HG02885 (cell line): ENCODE measurements around the gene DNAH1.

Experiments
- ATAC-seq: cut with Tn5 transposase; IDR thresholded peaks from one replicate; pipeline ENCODE4 v1.9.1; 2021; ENCODE audit warnings: mild to moderate bottlenecking; ENCODE audit not compliant: unreplicated experiment, poor library complexity

The DNAH1 gene

GRCh38 chr3:52383446-52383845 lies 67.3 kb downstream of the DNAH1 start:
- ATAC-seq = no peak

- ATAC-seq = no peak
These were observed 68.1 kb downstream of the DNAH1 start for GRCh38 chr3:52384019-52384761.

- ATAC-seq = no peak
These were observed 69.0 kb downstream of the DNAH1 start for GRCh38 chr3:52385157-52385556.

DNA sequence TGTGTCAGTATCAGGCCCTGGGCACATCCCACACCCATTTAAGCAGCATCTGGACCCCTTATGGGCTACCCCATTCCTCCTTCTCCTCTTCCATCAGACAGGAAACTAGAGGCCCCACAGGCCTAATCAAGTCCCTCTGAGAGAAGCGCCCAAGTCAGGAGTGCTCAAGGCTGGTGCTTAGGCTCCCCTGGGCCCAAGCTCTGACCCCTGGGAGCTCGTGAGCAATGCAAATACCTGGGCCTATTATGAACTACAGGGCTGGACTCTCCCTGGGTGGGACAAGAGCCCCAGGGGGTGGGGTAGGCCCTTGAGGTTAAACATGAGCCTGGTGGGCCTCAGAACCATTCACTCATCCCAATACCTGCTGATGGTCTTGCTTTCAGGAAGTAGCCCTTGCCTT lies 71.4 kb downstream of the DNAH1 start:
- no peak for ATAC-seq

DNA sequence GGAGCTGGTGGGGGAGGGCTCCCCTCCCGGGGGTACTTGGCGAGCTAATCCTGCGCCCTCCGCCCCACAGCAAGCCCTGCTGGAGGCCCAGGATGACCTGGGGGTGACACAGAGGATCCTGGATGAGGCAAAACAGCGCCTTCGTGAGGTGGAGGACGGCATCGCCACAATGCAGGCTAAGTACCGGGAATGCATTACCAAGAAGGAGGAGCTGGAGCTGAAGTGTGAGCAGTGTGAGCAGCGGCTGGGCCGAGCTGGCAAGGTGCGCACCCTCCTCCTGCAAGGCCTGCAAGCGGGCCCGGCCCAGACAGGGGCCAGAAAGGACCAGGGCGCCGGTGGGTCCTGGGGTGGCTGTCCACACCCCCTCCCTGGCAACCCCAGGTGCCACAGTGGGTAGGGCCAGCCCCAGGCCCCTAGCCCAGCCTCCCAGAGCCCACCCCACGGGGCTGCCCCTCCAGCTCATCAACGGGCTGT lies 72.3 kb downstream of the DNAH1 start:
- ATAC-seq = no peak

DNA sequence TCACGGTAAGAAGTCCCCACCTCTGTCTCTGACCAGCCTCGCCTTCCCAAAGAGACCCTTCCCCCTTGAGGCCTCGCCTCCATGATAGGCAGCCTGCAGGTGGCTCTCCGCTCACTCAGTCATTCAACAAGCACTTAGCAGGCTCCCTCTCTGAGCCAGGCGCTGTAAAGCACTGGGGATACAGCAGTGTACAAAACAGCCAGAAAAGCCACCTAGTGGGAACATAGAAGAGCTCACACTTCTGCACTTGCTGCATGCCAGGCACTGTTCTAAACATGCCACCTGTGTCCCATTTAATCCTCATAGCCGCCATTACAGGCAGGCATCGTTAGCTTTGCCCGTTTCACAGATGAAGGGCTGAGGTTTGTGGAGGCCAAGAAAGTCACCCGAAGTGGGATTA lies 72.8 kb downstream of the DNAH1 start:
- no peak for ATAC-seq

GRCh38 chr3:52391096-52391495 lies 75.0 kb downstream of the DNAH1 start:
- ATAC-seq = no peak

- no peak for ATAC-seq
These were observed 76.3 kb downstream of the DNAH1 start for GRCh38 chr3:52392216-52392930.

DNA sequence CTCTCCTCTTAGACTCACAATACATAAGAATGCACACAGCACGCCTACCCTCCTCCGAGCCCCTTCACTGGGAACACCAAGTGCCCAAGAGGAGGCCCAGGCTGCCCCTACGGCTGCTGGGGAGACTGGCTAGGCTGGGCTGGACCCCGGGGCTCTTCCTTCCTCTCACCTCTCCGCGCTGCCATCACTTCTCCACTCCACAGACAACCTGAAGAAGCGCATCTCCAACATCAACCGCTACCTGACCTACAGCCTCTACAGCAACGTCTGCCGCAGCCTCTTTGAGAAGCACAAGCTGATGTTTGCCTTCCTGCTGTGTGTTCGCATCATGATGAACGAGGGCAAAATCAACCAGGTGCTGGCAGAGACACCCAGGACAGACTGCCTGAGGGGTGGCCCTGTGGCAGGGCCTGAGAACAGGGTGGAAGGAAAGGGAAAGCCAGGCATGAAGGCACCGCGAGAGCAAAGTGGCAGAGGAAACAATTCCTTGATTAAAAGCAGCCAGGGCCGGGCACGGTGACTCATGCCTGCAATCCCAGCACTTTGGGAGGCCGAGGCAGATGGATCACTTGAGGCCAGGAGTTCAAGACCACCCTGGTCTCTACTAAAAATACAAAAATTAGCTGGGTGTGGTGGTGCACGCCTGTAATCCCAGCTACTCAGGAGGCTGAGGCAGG lies 77.2 kb downstream of the DNAH1 start:
- no peak for ATAC-seq

GRCh38 chr3:52393959-52394670 lies 78.0 kb downstream of the DNAH1 start:
- no peak for ATAC-seq

DNA sequence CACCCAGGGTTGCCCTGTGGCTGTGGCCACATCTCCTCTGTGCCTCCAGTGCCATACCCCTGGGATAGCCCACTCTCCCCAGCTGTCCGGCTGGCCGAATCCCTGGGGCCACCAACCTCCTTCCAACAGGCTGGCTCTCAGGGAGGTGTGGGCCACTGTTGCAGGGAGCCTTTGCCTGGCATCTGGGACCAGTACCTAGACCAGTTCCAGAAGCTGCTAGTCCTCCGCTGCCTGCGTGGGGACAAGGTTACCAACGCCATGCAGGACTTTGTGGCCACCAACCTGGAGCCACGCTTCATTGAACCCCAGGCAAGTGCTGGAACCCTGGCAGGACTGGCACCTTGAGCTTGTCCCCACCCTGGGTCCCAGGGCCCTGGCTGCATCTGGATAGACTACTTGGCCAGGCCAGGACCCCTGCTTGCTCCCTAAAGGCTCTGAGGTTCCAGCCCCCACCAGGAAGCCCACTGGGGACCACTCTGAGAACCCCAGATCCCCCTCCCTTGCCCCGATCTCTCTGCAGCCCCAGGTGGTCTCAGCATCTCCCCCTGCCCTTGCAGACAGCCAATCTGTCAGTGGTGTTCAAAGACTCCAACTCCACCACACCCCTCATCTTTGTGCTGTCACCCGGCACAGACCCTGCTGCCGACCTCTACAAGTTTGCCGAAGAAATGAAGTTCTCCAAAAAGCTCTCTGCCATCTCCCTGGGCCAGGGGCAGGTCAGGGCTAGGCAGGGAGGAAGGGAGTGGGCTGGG lies 78.8 kb downstream of the DNAH1 start:
- ATAC-seq = no peak

GRCh38 chr3:52395503-52395865 lies 79.4 kb downstream of the DNAH1 start:
- ATAC-seq = no peak

DNA sequence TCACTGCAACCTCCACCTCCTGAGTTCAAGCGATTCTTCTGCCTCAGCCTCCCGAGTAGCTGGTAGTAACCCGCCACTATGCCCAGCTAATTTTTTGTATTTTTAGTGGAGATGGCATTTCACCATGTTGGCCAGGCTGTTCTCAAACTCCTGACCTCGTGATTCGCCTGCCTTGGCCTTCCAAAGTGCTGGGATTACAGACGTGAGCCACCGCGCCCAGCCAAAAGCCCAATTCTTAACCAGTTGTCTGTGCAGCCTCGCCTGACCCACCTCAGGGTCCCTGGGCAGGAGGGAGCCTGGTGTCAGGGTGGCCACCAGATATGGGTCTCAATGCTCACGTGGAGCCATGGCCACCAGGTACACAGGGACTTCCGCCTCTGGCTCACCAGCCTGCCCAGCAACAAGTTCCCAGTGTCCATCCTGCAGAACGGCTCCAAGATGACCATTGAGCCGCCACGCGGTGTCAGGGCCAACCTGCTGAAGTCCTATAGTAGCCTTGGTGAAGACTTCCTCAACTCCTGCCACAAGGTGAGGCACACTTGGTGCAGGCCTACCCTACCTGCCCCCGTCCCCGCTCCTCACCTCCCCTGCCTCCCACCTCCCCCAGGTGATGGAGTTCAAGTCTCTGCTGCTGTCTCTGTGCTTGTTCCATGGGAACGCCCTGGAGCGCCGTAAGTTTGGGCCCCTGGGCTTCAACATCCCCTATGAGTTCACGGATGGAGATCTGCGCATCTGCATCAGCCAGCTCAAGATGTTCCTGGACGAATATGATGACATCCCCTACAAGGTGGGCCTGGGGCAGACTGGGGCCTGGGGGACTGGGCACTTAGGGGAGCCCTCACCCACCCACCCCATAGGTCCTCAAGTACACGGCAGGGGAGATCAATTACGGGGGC lies 80.1 kb downstream of the DNAH1 start:
- ATAC-seq = no peak

DNA sequence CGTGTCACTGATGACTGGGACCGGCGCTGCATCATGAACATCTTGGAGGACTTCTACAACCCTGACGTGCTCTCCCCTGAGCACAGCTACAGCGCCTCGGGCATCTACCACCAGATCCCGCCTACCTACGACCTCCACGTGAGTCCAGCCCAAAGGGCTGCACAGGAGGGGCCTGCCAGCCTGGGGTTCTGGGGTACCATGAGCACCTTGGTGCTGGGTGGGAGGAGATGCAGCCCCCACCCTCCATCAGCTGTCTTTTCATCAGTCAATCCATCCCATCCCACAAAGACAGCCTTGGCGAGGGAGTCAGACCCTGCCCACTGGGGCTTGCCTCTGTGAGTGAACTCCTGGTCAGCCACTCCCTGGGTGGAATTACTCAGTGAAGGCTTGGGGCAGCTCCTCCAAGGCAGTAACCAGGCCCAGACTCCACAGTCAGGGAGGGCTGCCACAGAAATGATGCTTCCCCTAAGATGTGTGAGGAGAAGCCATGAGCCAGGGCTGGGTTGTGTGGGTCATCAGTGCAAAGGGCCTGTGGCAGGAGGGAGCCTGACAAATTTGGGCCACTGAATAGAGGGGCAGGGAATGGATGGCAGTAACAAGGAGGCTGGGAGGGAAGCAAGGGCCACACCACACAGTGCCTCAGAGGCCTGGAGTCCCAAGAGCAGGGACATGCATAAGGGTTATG lies 80.9 kb downstream of the DNAH1 start:
- no peak for ATAC-seq

- no peak for ATAC-seq
These were observed 81.7 kb downstream of the DNAH1 start for GRCh38 chr3:52397676-52398399.

DNA sequence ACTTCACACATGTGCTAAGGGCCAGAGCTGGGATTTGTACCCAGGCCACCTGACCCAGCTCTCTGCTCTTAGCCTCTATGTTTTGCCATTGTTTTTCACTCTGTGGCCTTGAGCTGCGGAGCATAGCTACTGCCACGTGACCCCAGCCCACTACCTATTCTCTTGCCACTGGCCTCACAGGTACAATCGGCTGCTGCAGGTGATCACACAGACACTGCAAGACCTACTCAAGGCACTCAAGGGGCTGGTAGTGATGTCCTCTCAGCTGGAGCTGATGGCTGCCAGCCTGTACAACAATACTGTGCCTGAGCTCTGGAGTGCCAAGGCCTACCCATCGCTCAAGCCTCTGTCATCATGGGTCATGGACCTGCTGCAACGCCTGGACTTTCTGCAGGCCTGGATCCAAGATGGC lies 82.6 kb downstream of the DNAH1 start:
- no peak for ATAC-seq

- ATAC-seq = no peak
These were observed 83.0 kb downstream of the DNAH1 start for GRCh38 chr3:52399131-52399530.

DNA sequence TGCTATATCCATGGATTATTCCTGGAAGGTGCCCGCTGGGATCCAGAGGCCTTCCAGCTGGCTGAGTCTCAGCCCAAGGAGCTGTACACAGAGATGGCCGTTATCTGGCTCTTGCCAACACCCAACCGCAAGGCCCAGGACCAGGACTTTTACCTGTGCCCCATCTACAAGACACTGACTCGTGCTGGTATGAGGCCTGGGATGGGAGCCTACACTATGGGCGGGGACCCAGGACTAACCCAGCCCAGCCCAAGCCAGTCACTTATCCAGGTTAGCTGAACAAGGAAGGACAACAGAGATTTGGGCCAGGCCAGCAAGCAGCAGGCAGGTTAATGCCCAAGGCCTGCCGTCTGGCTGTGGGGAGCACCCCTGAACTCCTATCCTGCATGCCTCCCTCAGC lies 83.5 kb downstream of the DNAH1 start:
- ATAC-seq = no peak
